ENCODE data around the gene FAXDC2. TPM values are rescaled to one million over a fixed set of nuclear protein-coding genes. Genes with fewer than 3 reads are reported as not detected.
A peak's percentile ranks its signal among the peaks of the same experiment; 100 is the strongest.

The FAXDC2 gene
- total and polyA plus RNA-seq, 2 donors from 2014 or later = 14.1 to 18.3 TPM

- Histone ChIP-seq H3K9ac (ENCODE audit: low read length in 3 of 3) (no peak overlapping the region), H3K27ac (ENCODE audit: low read depth in 2 of 2, low read length in 2 of 2) (no peak overlapping the region), H3K4me3 (ENCODE audit: low read length in 3 of 3) (no peak overlapping the region), H3K36me3 (ENCODE audit: control insufficient read depth in 2 of 3, insufficient read depth in 3 of 3, low read length in 3 of 3) (peaks cover 7 to 31% (median 27%) of the 10 kb centered on the region in 3 donors), H3K4me1 (ENCODE audit: control insufficient read depth in 2 of 3, insufficient read depth in 2 of 3, low read depth in 1 of 3, low read length in 3 of 3) (peaks cover 0 to 7% (median 4%) of the 10 kb centered on the region in 3 donors), H3K9me3 (ENCODE audit: control insufficient read depth in 2 of 3, insufficient read depth in 1 of 3, low read length in 3 of 3) (no peaks in the 10 kb centered on the region), H3K27me3 (ENCODE audit: control insufficient read depth, insufficient read depth, low read length) (no peaks in the 10 kb centered on the region)
- no peak for TF ChIP-seq CTCF (IDR thresholded peaks at IDR 0.05; ENCODE audit: borderline replicate concordance, extremely low read depth, insufficient read depth)
- intact Hi-C loops (cut with DNase I) = no loop called here
- DNase-seq (peak in 1 of 5 donors; percentile 26), FAIRE-seq (no peak)
These were observed 30.0 kb downstream of the FAXDC2 start for GRCh38 chr5:154820383-154820782.

GRCh38 chr5:154819546-154819945 is 30.9 kb downstream of the FAXDC2 start:
- Histone ChIP-seq H3K27me3 (ENCODE audit: control insufficient read depth, insufficient read depth, low read length) (no peaks in the 10 kb centered on the region), H3K4me1 (ENCODE audit: control insufficient read depth in 2 of 3, insufficient read depth in 2 of 3, low read depth in 1 of 3, low read length in 3 of 3) (peaks cover 0 to 8% (median 8%) of the 10 kb centered on the region in 3 donors), H3K9ac (ENCODE audit: low read length in 3 of 3) (no peak overlapping the region), H3K36me3 (ENCODE audit: control insufficient read depth in 2 of 3, insufficient read depth in 3 of 3, low read length in 3 of 3) (peaks cover 7 to 39% (median 27%) of the 10 kb centered on the region in 3 donors), H3K9me3 (ENCODE audit: control insufficient read depth in 2 of 3, insufficient read depth in 1 of 3, low read length in 3 of 3) (no peaks in the 10 kb centered on the region), H3K27ac (ENCODE audit: low read depth in 2 of 2, low read length in 2 of 2) (no peak overlapping the region), H3K4me3 (ENCODE audit: low read length in 3 of 3) (no peak overlapping the region)
- DNase-seq = peak in 1 of 5 donors; percentile 26
- FAIRE-seq = no peak
- intact Hi-C loops (cut with DNase I) = no loop called here
- TF ChIP-seq CTCF (IDR thresholded peaks at IDR 0.05; ENCODE audit: borderline replicate concordance, extremely low read depth, insufficient read depth) = no peak

GRCh38 chr5:154818471-154819116 is 31.8 kb downstream of the FAXDC2 start:
- TF ChIP-seq CTCF (IDR thresholded peaks at IDR 0.05; ENCODE audit: borderline replicate concordance, extremely low read depth, insufficient read depth) = no peak
- intact Hi-C loops (cut with DNase I) = no loop called here
- DNase-seq (peak in 1 of 5 donors; percentile 15), FAIRE-seq (no peak)
- Histone ChIP-seq H3K9me3 (ENCODE audit: control insufficient read depth in 2 of 3, insufficient read depth in 1 of 3, low read length in 3 of 3) (no peaks in the 10 kb centered on the region), H3K27ac (ENCODE audit: low read depth in 2 of 2, low read length in 2 of 2) (no peak overlapping the region), H3K36me3 (ENCODE audit: control insufficient read depth in 2 of 3, insufficient read depth in 3 of 3, low read length in 3 of 3) (peaks cover 7 to 44% (median 26%) of the 10 kb centered on the region in 3 donors), H3K4me1 (ENCODE audit: control insufficient read depth in 2 of 3, insufficient read depth in 2 of 3, low read depth in 1 of 3, low read length in 3 of 3) (peaks cover 0 to 8% (median 8%) of the 10 kb centered on the region in 3 donors), H3K4me3 (ENCODE audit: low read length in 3 of 3) (no peak overlapping the region), H3K27me3 (ENCODE audit: control insufficient read depth, insufficient read depth, low read length) (no peaks in the 10 kb centered on the region), H3K9ac (ENCODE audit: low read length in 3 of 3) (no peak overlapping the region)
